Measurements from ENCODE around the gene KDM7A. TPM values are rescaled to one million over a fixed set of nuclear protein-coding genes. Genes with fewer than 3 reads are reported as not detected.

Gene KDM7A
- total and polyA plus RNA-seq, 2 of the 8 experiments (the other 6 are each of a cell fraction or from before 2014, with no cell fraction given), result 2.2 to 12.5 TPM

- Histone ChIP-seq H3K36me3 (ENCODE audit: control insufficient read depth in 2 of 4, insufficient read depth in 4 of 4, low read length in 3 of 4) (no peaks in the 10 kb centered on the region), H3K27ac (ENCODE audit: low read depth, low read length) (no peak overlapping the region), H2BK20ac (ENCODE audit: low read length) (no peak overlapping the region), H3K79me2 (ENCODE audit: control insufficient read depth in 1 of 2, insufficient read depth in 2 of 2, low read length in 2 of 2) (no peaks in the 10 kb centered on the region), H3K14ac (ENCODE audit: insufficient read length) (no peak overlapping the region), H3K23ac (ENCODE audit: insufficient read length) (no peak overlapping the region), H3K9ac (replicated peaks in 1 of 4; ENCODE audit: extremely low read depth in 1 of 4, low read depth in 3 of 4, low read length in 3 of 4) (no peak overlapping the region), H3K79me1 (ENCODE audit: low read depth, low read length) (no peaks in the 10 kb centered on the region), H2AFZ (ENCODE audit: low read length) (0 out of 2 replicates have a peak overlapping the region, but pooled peaks have one; percentile 5), H4K8ac (ENCODE audit: extremely low read depth, insufficient read depth, low read length) (no peak overlapping the region), H3K4me1 (replicated peaks in 1 of 4; ENCODE audit: control insufficient read depth in 3 of 4, insufficient read depth in 4 of 4, low read length in 3 of 4) (peaks cover 0 to 6% (median 0%) of the 10 kb centered on the region in 4 experiments; a peak in 1 of 7 replicates), H3K27me3 (replicated peaks in 1 of 4; ENCODE audit: control insufficient read depth in 3 of 4, extremely low read depth in 1 of 4, insufficient read depth in 3 of 4, low read length in 3 of 4) (no peaks in the 10 kb centered on the region), H2BK120ac (replicated peaks; ENCODE audit: low read depth, low read length) (no peak overlapping the region), H4K91ac (replicated peaks; ENCODE audit: insufficient read length, low read length) (no peak overlapping the region), H3K4ac (replicated peaks; ENCODE audit: insufficient read length, low read depth, low read length) (no peak overlapping the region), H4K5ac (ENCODE audit: insufficient read length, low read depth, low read length) (no peak overlapping the region), H2BK15ac (ENCODE audit: low read length) (no peak overlapping the region), H3K23me2 (ENCODE audit: low read depth, low read length) (no peaks in the 10 kb centered on the region), H3K18ac (ENCODE audit: extremely low read depth, low read length) (no peak overlapping the region), H2AK5ac (ENCODE audit: low read depth, low read length) (no peak overlapping the region), H3K4me2 (ENCODE audit: insufficient read depth in 1 of 2, low read depth in 2 of 2, low read length in 2 of 2) (no peak overlapping the region), H4K20me1 (replicated peaks in 1 of 2; ENCODE audit: control insufficient read depth in 1 of 2, insufficient read depth in 2 of 2, low read length in 2 of 2) (no peaks in the 10 kb centered on the region), H3K56ac (replicated peaks; ENCODE audit: insufficient read length, low read depth, low read length) (no peak overlapping the region), H2BK5ac (ENCODE audit: low read depth, low read length) (no peak overlapping the region), H3K4me3 (ENCODE audit: extremely low read depth in 1 of 4, insufficient read depth in 2 of 4, low read depth in 3 of 4, low read length in 4 of 4) (no peak overlapping the region), H2BK12ac (ENCODE audit: low read depth, low read length) (no peak overlapping the region), H3K9me3 (ENCODE audit: insufficient read depth in 2 of 2, low read depth in 1 of 2, low read length in 1 of 2) (no peaks in the 10 kb centered on the region)
- POLR2A ChIA-PET (ENCODE audit: partially characterized antibody), result no interaction called here
- TF ChIP-seq, protein P1, sequence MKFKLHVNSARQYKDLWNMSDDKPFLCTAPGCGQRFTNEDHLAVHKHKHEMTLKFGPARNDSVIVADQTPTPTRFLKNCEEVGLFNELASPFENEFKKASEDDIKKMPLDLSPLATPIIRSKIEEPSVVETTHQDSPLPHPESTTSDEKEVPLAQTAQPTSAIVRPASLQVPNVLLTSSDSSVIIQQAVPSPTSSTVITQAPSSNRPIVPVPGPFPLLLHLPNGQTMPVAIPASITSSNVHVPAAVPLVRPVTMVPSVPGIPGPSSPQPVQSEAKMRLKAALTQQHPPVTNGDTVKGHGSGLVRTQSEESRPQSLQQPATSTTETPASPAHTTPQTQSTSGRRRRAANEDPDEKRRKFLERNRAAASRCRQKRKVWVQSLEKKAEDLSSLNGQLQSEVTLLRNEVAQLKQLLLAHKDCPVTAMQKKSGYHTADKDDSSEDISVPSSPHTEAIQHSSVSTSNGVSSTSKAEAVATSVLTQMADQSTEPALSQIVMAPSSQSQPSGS (IDR thresholded peaks at IDR 0.05; ENCODE audit: low read length), result no peak
- TF ChIP-seq KDM1A (IDR thresholded peaks at IDR 0.05; ENCODE audit: borderline replicate concordance, low read length), result 0 out of 2 replicates have a peak, but pooled peaks have one; percentile 23
- DNase-seq (ENCODE audit: low read depth in 1 of 2, low spot score in 2 of 2), result no peak
- no peak for FAIRE-seq
- 89% methylated on average over 10 of the region's 10 CpGs; no CpG with 5 or more reads in 1 of the 2 experiments for WGBS, 2 experiments (ENCODE audit: extremely low coverage in 1 of 2, insufficient coverage in 1 of 2, insufficient read length in 1 of 2, insufficient replicate concordance in 2 of 2, low coverage in 1 of 2, low lambda C conversion rate in 2 of 2, missing lambda C conversion rate in 1 of 2)
- CTCF ChIA-PET (ENCODE audit: partially characterized antibody), result no interaction called here
These were observed 19.8 kb upstream of the KDM7A start for GRCh38 chr7:140196361-140197217.
